K562 (cell line): ENCODE measurements around the gene RNF19B. TPM values are rescaled to one million over a fixed set of nuclear protein-coding genes. Genes with fewer than 3 reads are reported as not detected.
A peak's percentile ranks its signal among the peaks of the same experiment; 100 is the strongest.

Experiments used
- BCLAF1 ChIP-seq, 2 experiments: fragments of 450-650 bp in 1 of 2; IDR thresholded peaks; 2 replicates each; pipeline ENCODE4 v1.6.1; 2011 to 2017; ENCODE audit warnings: low read depth in 2 of 2, antibody characterized with exemption in 1 of 2, borderline replicate concordance in 1 of 2, low read length in 1 of 2, mild to moderate bottlenecking in 1 of 2, mixed read lengths in 1 of 2; ENCODE audit not compliant: control insufficient read depth in 1 of 2
- MEF2D ChIP-seq: conservative IDR thresholded peaks from 2 replicates; pipeline ENCODE4 v1.6.1; 2016; ENCODE audit warnings: low read depth, missing genetic modification characterization, missing compliant biosample characterization
- NCOR1 ChIP-seq: fragments of 450-650 bp; IDR thresholded peaks from 2 replicates; pipeline ENCODE4 v1.6.1; 2016; ENCODE audit warnings: mild to moderate bottlenecking, moderate library complexity
- NR2C2 ChIP-seq, 2 experiments: fragments of 200-800 bp in 1 of 2; sonication (Bioruptor generic) in 1 of 2; sonication (generic) in 1 of 2; formaldehyde crosslinking in 1 of 2; IDR thresholded peaks; 2 replicates each; pipeline versions ENCODE4 v1.6.1 to v1.8.0; 2016 to 2022; ENCODE audit warnings: mild to moderate bottlenecking in 1 of 2, missing compliant biosample characterization in 1 of 2, missing genetic modification characterization in 1 of 2, missing genetic modification reagents in 1 of 2
- PREB ChIP-seq: sonication (generic); formaldehyde crosslinking; IDR thresholded peaks from 2 replicates; pipeline ENCODE4 v1.8.1; 2023; ENCODE audit warnings: mild to moderate bottlenecking, missing genetic modification reagents
- TARDBP ChIP-seq: fragments of 450-650 bp; IDR thresholded peaks from 2 replicates; pipeline ENCODE4 v1.6.1; 2016
- TCF3 ChIP-seq: sonication (generic); formaldehyde crosslinking; IDR thresholded peaks from 2 replicates; pipeline ENCODE4 v1.4.0; 2020; ENCODE audit warnings: mild to moderate bottlenecking, missing genetic modification reagents
- THRB ChIP-seq: fragments of 450-650 bp; formaldehyde crosslinking; conservative IDR thresholded peaks from 2 replicates; pipeline ENCODE4 v1.4.0; 2022; ENCODE audit warnings: mild to moderate bottlenecking, missing genetic modification characterization
- XRCC5 ChIP-seq: fragments of 200-400 bp; formaldehyde crosslinking; IDR thresholded peaks from 2 replicates; pipeline ENCODE4 v1.6.1; 2017; ENCODE audit warnings: low read depth, mild to moderate bottlenecking, low read length
- ZNF143 ChIP-seq: sonication (generic); formaldehyde crosslinking; IDR thresholded peaks from 2 replicates; pipeline ENCODE4 v1.9.0; 2022; ENCODE audit warnings: mild to moderate bottlenecking, missing genetic modification reagents
- ZNF407 ChIP-seq: fragments of 450-650 bp; IDR thresholded peaks from 2 replicates; pipeline ENCODE4 v1.6.1; 2016; ENCODE audit warnings: low read depth
- ZNF79 ChIP-seq: fragments of 250-450 bp; sonication (Bioruptor Pico); IDR thresholded peaks from 2 replicates; pipeline ENCODE4 v1.4.0; 2020; ENCODE audit warnings: low read depth, mild to moderate bottlenecking, moderate library complexity
- polyA plus RNA-seq, 8 experiments: library from polyadenylated mRNA; depleted of rRNA in 4 of 8; stranded (reverse) in 5 of 8; unstranded in 3 of 8; fragments of >200 nt; fragmentation: Nextera tagmentation in 2 of 8; fragmentation: Illumina TruSeq in 1 of 8; extraction: Ambion mirVana in 2 of 8; extraction: Trizol in 1 of 8; gene quantifications; 2 replicates each; pipeline versions ENCODE4 v1.2.1 to v1.2.3, GENCODE V29; 2011 to 2014; ENCODE audit warnings: inconsistent platforms in 1 of 8, missing spikeins in 1 of 8
- total RNA-seq, 7 experiments: library from RNA; depleted of rRNA in 6 of 7; stranded (reverse); fragments of >200 nt in 6 of 7; fragmentation: Illumina TruSeq in 2 of 7; extraction: Trizol in 2 of 7; gene quantifications; 2 replicates each; pipeline versions ENCODE4 v1.2.1 to v1.2.3, GENCODE V29; 2011 to 2021; ENCODE audit warnings: low replicate concordance in 1 of 7

Gene RNF19B
- total and polyA plus RNA-seq, 9 of the 15 experiments (the other 6 are each of a cell fraction or from before 2014, with no cell fraction given), result 2.6 to 14.9 (median 10.1) TPM

GRCh38 chr1:32989160-32990050 lies 24.8 kb upstream of the RNF19B start (continued):
- no peak for TF ChIP-seq ZNF407
- TF ChIP-seq NR2C2 (CRISPR knock-in tag; IDR thresholded peaks at IDR 0.05), result no peak
- peak; percentile 94 for TF ChIP-seq NR2C2 (tag; IDR thresholded peaks at IDR 0.05)
- no peak; the same call in 1 of the 2 replicates for TF ChIP-seq TCF3 (CRISPR knock-in tag)
- TF ChIP-seq TARDBP, result no peak; the same call in 1 of the 2 replicates
- no peak for TF ChIP-seq XRCC5
- TF ChIP-seq PREB, result no peak
- TF ChIP-seq BCLAF1 (IDR thresholded peaks at IDR 0.05; ENCODE audit: borderline replicate concordance in 1 of 2, control insufficient read depth in 1 of 2, low read depth in 2 of 2, low read length in 1 of 2), result no peak
- TF ChIP-seq ZNF143 (CRISPR knock-in tag), result no peak
- TF ChIP-seq MEF2D (tag), result no peak
- TF ChIP-seq THRB, result 0 out of 2 replicates have a peak, but pooled peaks have one; percentile 2
- no peak for TF ChIP-seq ZNF79 (CRISPR knock-in tag)
- no peak for TF ChIP-seq NCOR1
